Measurements from ENCODE around the gene TMEM272. TPM values are rescaled to one million over a fixed set of nuclear protein-coding genes. Genes with fewer than 3 reads are reported as not detected.

The TMEM272 gene
- total and polyA plus RNA-seq, 2 of the 13 experiments (the other 11 are each of a cell fraction or from before 2014, with no cell fraction given): 0.37 to 0.62 TPM

GRCh38 chr13:51834581-51835171 lies 10.3 kb downstream of the TMEM272 start:
- CTCF ChIA-PET (ENCODE audit: low intra/inter-chr PET ratio, low total read pairs): no interaction called here
- WGBS (ENCODE audit: low lambda C conversion rate): 80% methylated on average over 7 of the region's 7 CpGs
- no TSS peak for BruUV-seq (replicated peaks)
- no peak overlapping the region for H3K9ac ChIP-seq (ENCODE audit: insufficient read depth, low read depth, low read length)
- no peak overlapping the region for H3K4me3 ChIP-seq (replicated peaks in 1 of 3; ENCODE audit: insufficient read depth in 1 of 3, low read depth in 2 of 3, low read length in 3 of 3)
- H3K36me3 ChIP-seq (replicated peaks in 1 of 2; ENCODE audit: control insufficient read depth in 1 of 2, insufficient read depth in 2 of 2, low read length in 2 of 2): no peaks in the 10 kb centered on the region
- in situ Hi-C loops (cut with HindIII; ENCODE audit: extremely low pct_ligation_motif_present, low pct_unique_long_range_greater_than_20kb): no loop called here
- no peak overlapping the region for H3K27ac ChIP-seq (ENCODE audit: extremely low read length, insufficient read depth, low read length)
- H3K4me1 ChIP-seq (ENCODE audit: insufficient read depth, low read length): no peaks in the 10 kb centered on the region
- no peak for ATAC-seq
- no peaks in the 10 kb centered on the region for H4K20me1 ChIP-seq (ENCODE audit: insufficient read depth, low read length)
- no peaks in the 10 kb centered on the region for H3K9me3 ChIP-seq (ENCODE audit: low read length)
- no peak for FAIRE-seq
- no peaks in the 10 kb centered on the region for H3K79me2 ChIP-seq (ENCODE audit: insufficient read depth, low read length)
- intact Hi-C loops (cut with micrococcal nuclease; ENCODE audit: unreplicated experiment): no loop called here
- TF ChIP-seq SMARCC2 (IDR thresholded peaks at IDR 0.05) (no peak), PRDM4 (CRISPR knock-in tag; IDR thresholded peaks at IDR 0.05; ENCODE audit: borderline replicate concordance) (no peak)
- no peak overlapping the region for H2AFZ ChIP-seq (ENCODE audit: low read length)
- no peak overlapping the region for H3K4me2 ChIP-seq (ENCODE audit: low read depth, low read length)
- no peaks in the 10 kb centered on the region for H3K27me3 ChIP-seq (ENCODE audit: control insufficient read depth in 1 of 2, insufficient read depth in 2 of 2, low read length in 2 of 2)
- no peak for DNase-seq (ENCODE audit: low spot score)
- POLR2A ChIA-PET: no interaction called here

- Histone ChIP-seq H3K27me3 (ENCODE audit: control insufficient read depth in 1 of 2, insufficient read depth in 2 of 2, low read length in 2 of 2) (no peaks in the 10 kb centered on the region), H4K20me1 (ENCODE audit: insufficient read depth, low read length) (no peaks in the 10 kb centered on the region), H3K9me3 (ENCODE audit: low read length) (no peaks in the 10 kb centered on the region), H3K27ac (ENCODE audit: extremely low read length, insufficient read depth, low read length) (no peak overlapping the region), H3K36me3 (replicated peaks in 1 of 2; ENCODE audit: control insufficient read depth in 1 of 2, insufficient read depth in 2 of 2, low read length in 2 of 2) (no peaks in the 10 kb centered on the region), H2AFZ (ENCODE audit: low read length) (no peak overlapping the region), H3K4me3 (replicated peaks in 1 of 3; ENCODE audit: insufficient read depth in 1 of 3, low read depth in 2 of 3, low read length in 3 of 3) (no peak overlapping the region), H3K9ac (ENCODE audit: insufficient read depth, low read depth, low read length) (no peak overlapping the region), H3K4me1 (ENCODE audit: insufficient read depth, low read length) (no peaks in the 10 kb centered on the region), H3K79me2 (ENCODE audit: insufficient read depth, low read length) (no peaks in the 10 kb centered on the region), H3K4me2 (ENCODE audit: low read depth, low read length) (no peak overlapping the region)
- CTCF ChIA-PET (ENCODE audit: low intra/inter-chr PET ratio, low total read pairs): no interaction called here
- DNase-seq (ENCODE audit: low spot score) (no peak), FAIRE-seq (no peak), ATAC-seq (no peak)
- no TSS peak for BruUV-seq (replicated peaks)
- intact Hi-C loops (cut with micrococcal nuclease; ENCODE audit: unreplicated experiment): no loop called here
- POLR2A ChIA-PET: no interaction called here
- in situ Hi-C loops (cut with HindIII; ENCODE audit: extremely low pct_ligation_motif_present, low pct_unique_long_range_greater_than_20kb): no loop called here
- 69% methylated on average over 10 of the region's 10 CpGs for WGBS (ENCODE audit: low lambda C conversion rate)
- TF ChIP-seq PBX3 (CRISPR knock-in tag; IDR thresholded peaks at IDR 0.05; ENCODE audit: borderline replicate concordance) (no peak), ZNF687 (CRISPR knock-in tag; IDR thresholded peaks at IDR 0.05) (no peak), IKZF5 (CRISPR knock-in tag; IDR thresholded peaks at IDR 0.05) (no peak), TOE1 (CRISPR knock-in tag; IDR thresholded peaks at IDR 0.05) (no peak), FOSL2 (CRISPR knock-in tag; IDR thresholded peaks at IDR 0.05) (no peak)
Measured at GRCh38 chr13:51833980-51834379, 11.0 kb downstream of the TMEM272 start.

Data from HepG2 (cell line).